Mesenchymal stem cell (in vitro differentiated cells and primary cell): ENCODE data around the gene PSMB11.

ENCODE experiments used
- DNase-seq: peaks from one replicate; pipeline ENCODE4 v3.0.0-alpha.2; 2013
- H2AFZ ChIP-seq: one replicate; pipeline ENCODE4 v1.6.1; 2013; ENCODE audit warnings: low read depth, mild to moderate bottlenecking, control low read depth, inconsistent platforms, low read length, moderate library complexity
- H2AK5ac ChIP-seq: 2 replicates; pipeline ENCODE4 v1.6.1; 2013; ENCODE audit warnings: low read length, moderate library complexity, mild to moderate bottlenecking, inconsistent platforms; ENCODE audit not compliant: severe bottlenecking
- H2BK120ac ChIP-seq: one replicate; pipeline ENCODE4 v1.6.1; 2013; ENCODE audit warnings: low read depth, mild to moderate bottlenecking, inconsistent platforms, low read length, moderate library complexity
- H2BK12ac ChIP-seq, 2 experiments: one replicate each; pipeline ENCODE4 v1.6.1; 2013; ENCODE audit warnings: inconsistent platforms in 2 of 2, low read length in 2 of 2, mild to moderate bottlenecking in 2 of 2, moderate library complexity in 2 of 2, control low read depth in 1 of 2
- H2BK15ac ChIP-seq: one replicate; pipeline ENCODE4 v1.6.1; 2013; ENCODE audit warnings: mild to moderate bottlenecking, low read depth, inconsistent platforms; ENCODE audit not compliant: poor library complexity, severe bottlenecking
- H2BK5ac ChIP-seq: 2 replicates; pipeline ENCODE4 v1.6.1; 2013; ENCODE audit warnings: low read depth, mild to moderate bottlenecking, low read length, control low read depth, inconsistent platforms; ENCODE audit not compliant: poor library complexity, severe bottlenecking
- H3K14ac ChIP-seq, 2 experiments: one replicate each; pipeline ENCODE4 v1.6.1; 2013; ENCODE audit warnings: inconsistent platforms in 2 of 2, low read length in 2 of 2, control low read depth in 1 of 2, mild to moderate bottlenecking in 1 of 2, moderate library complexity in 1 of 2
- H3K18ac ChIP-seq, 2 experiments: one replicate each; pipeline ENCODE4 v1.6.1; 2013; ENCODE audit warnings: inconsistent platforms in 2 of 2, low read length in 2 of 2, control low read depth in 1 of 2, low read depth in 1 of 2, mild to moderate bottlenecking in 1 of 2
- H3K23ac ChIP-seq, 2 experiments: one replicate each; pipeline ENCODE4 v1.6.1; 2013; ENCODE audit warnings: inconsistent platforms in 2 of 2, low read length in 2 of 2, mild to moderate bottlenecking in 2 of 2, moderate library complexity in 2 of 2, control low read depth in 1 of 2
- H3K27ac ChIP-seq: 2 replicates; pipeline ENCODE4 v1.5.1; 2013; ENCODE audit warnings: mild to moderate bottlenecking, moderate library complexity, low read length, control low read depth, inconsistent platforms; ENCODE audit not compliant: poor library complexity, severe bottlenecking
- H3K27me3 ChIP-seq, 2 experiments: 2 replicates each; pipeline versions ENCODE4 v1.6.1 to v1.7.0; 2013; ENCODE audit warnings: low read length in 2 of 2, mild to moderate bottlenecking in 2 of 2, moderate library complexity in 2 of 2, control low read depth in 1 of 2, inconsistent platforms in 1 of 2; ENCODE audit not compliant: control insufficient read depth in 1 of 2, insufficient read depth in 1 of 2
- H3K36me3 ChIP-seq, 2 experiments: 2 replicates each; pipeline versions ENCODE4 v1.6.1 to v1.7.0; 2013; ENCODE audit warnings: low read length in 2 of 2, control low read depth in 1 of 2, inconsistent platforms in 1 of 2, low read depth in 1 of 2, mild to moderate bottlenecking in 1 of 2; ENCODE audit not compliant: insufficient read depth in 2 of 2, control insufficient read depth in 1 of 2
- H3K4ac ChIP-seq, 2 experiments: one replicate each; pipeline ENCODE4 v1.6.1; 2013; ENCODE audit warnings: inconsistent platforms in 2 of 2, low read length in 2 of 2, mild to moderate bottlenecking in 2 of 2, moderate library complexity in 2 of 2, control low read depth in 1 of 2, low read depth in 1 of 2
- H3K4me1 ChIP-seq: 2 replicates; pipeline ENCODE4 v1.6.1; 2013; ENCODE audit warnings: low read depth, low read length, control low read depth; ENCODE audit not compliant: control insufficient read depth, insufficient read depth
- H3K4me2 ChIP-seq: 2 replicates; pipeline ENCODE4 v1.6.1; 2013; ENCODE audit warnings: low read length, mild to moderate bottlenecking, inconsistent platforms; ENCODE audit not compliant: poor library complexity, severe bottlenecking
- H3K4me3 ChIP-seq, 2 experiments: 2 replicates each; pipeline versions ENCODE4 v1.5.1 to v1.7.0; 2013; ENCODE audit warnings: low read length in 2 of 2, mild to moderate bottlenecking in 2 of 2, control low read depth in 1 of 2, low read depth in 1 of 2; ENCODE audit not compliant: insufficient read depth in 1 of 2
- H3K79me1 ChIP-seq: replicated peaks from 2 replicates; pipeline ENCODE4 v1.6.1; 2013; ENCODE audit warnings: mild to moderate bottlenecking, control low read depth, low read length, inconsistent platforms; ENCODE audit not compliant: poor library complexity, severe bottlenecking
- H3K9ac ChIP-seq: 2 replicates; pipeline ENCODE4 v1.7.0; 2013; ENCODE audit warnings: mild to moderate bottlenecking, low read length, moderate library complexity
- H3K9me3 ChIP-seq: 2 replicates; pipeline ENCODE4 v1.7.0; 2013; ENCODE audit warnings: mild to moderate bottlenecking, low read length; ENCODE audit not compliant: control insufficient read depth
- H4K8ac ChIP-seq: one replicate; pipeline ENCODE4 v1.6.1; 2013; ENCODE audit warnings: inconsistent platforms, mild to moderate bottlenecking, low read length, moderate library complexity
- H4K91ac ChIP-seq: one replicate; pipeline ENCODE4 v1.6.1; 2013; ENCODE audit warnings: mild to moderate bottlenecking, low read length, inconsistent platforms
- WGBS: methylation state at CpG from one replicate; pipeline ENCODE4 v1.1.7; 2013; ENCODE audit warnings: mixed read lengths; 5-methylcytosine and 5-hydroxymethylcytosine counted together

PSMB11 gene

GRCh38 chr14:23021434-23021833 is 20.6 kb upstream of the PSMB11 start:
- 44% methylated on average over 9 of the region's 9 CpGs for WGBS

GRCh38 chr14:23021889-23022442 is 20.0 kb upstream of the PSMB11 start:
- peaks cover 10% of the 10 kb centered on the region for H3K4me1 ChIP-seq
- no peak overlapping the region for H4K8ac ChIP-seq
- 84% methylated on average over 7 of the region's 7 CpGs for WGBS
- no peak overlapping the region for H2BK5ac ChIP-seq
- H2BK15ac ChIP-seq, result no peak overlapping the region
- H3K4ac ChIP-seq, result no peak overlapping the region
- no peak overlapping the region for H3K9ac ChIP-seq
- H3K4me3 ChIP-seq, result no peak overlapping the region
- no peak overlapping the region for H2BK12ac ChIP-seq
- H3K27me3 ChIP-seq, result no peaks in the 10 kb centered on the region
- H3K4me2 ChIP-seq, result no peak overlapping the region
- no peak overlapping the region for H4K91ac ChIP-seq
- H2BK120ac ChIP-seq, result no peak overlapping the region
- no peak overlapping the region for H3K14ac ChIP-seq
- no peak overlapping the region for H3K27ac ChIP-seq
- peaks cover 2% of the 10 kb centered on the region for H3K79me1 ChIP-seq
- no peak overlapping the region for H2AK5ac ChIP-seq
- H3K36me3 ChIP-seq, result peaks cover 12 to 17% of the 10 kb centered on the region in 2 experiments
- H3K9me3 ChIP-seq, result no peaks in the 10 kb centered on the region
- no peak for DNase-seq
- no peak overlapping the region for H3K18ac ChIP-seq
- no peak overlapping the region for H3K23ac ChIP-seq
- H2AFZ ChIP-seq, result no peak overlapping the region

More at GRCh38 chr14:23021434-23021833, 20.6 kb upstream of the PSMB11 start:
- no peak overlapping the region for H2AK5ac ChIP-seq
- peak overlapping the region; percentile 35 for H4K8ac ChIP-seq
- H3K79me1 ChIP-seq, result peaks cover 2% of the 10 kb centered on the region
- no peak overlapping the region for H3K18ac ChIP-seq
- H2BK5ac ChIP-seq, result no peak overlapping the region
- H2AFZ ChIP-seq, result no peak overlapping the region
- no peak overlapping the region for H3K4me2 ChIP-seq
- peaks cover 10% of the 10 kb centered on the region for H3K4me1 ChIP-seq
- no peak overlapping the region for H2BK15ac ChIP-seq
- H3K4me3 ChIP-seq, result no peak overlapping the region
- H3K14ac ChIP-seq, result no peak overlapping the region
- H3K23ac ChIP-seq, result no peak overlapping the region
- no peak overlapping the region for H4K91ac ChIP-seq
- H3K4ac ChIP-seq, result no peak overlapping the region
- no peak overlapping the region for H3K27ac ChIP-seq
- H2BK12ac ChIP-seq, result no peak overlapping the region
- H3K9me3 ChIP-seq, result no peaks in the 10 kb centered on the region
- peaks cover 8 to 17% of the 10 kb centered on the region in 2 experiments for H3K36me3 ChIP-seq
- DNase-seq, result no peak
- H3K27me3 ChIP-seq, result no peaks in the 10 kb centered on the region
- no peak overlapping the region for H2BK120ac ChIP-seq
- H3K9ac ChIP-seq, result no peak overlapping the region

GRCh38 chr14:23023022-23023794 is 18.8 kb upstream of the PSMB11 start:
- Histone ChIP-seq H2AFZ (no peak overlapping the region), H4K91ac (no peak overlapping the region), H3K27me3 (no peaks in the 10 kb centered on the region), H2BK15ac (no peak overlapping the region), H3K79me1 (peaks cover 2% of the 10 kb centered on the region), H3K4me1 (peaks cover 11% of the 10 kb centered on the region), H2BK120ac (no peak overlapping the region), H3K4me3 (no peak overlapping the region), H3K36me3 (peaks cover 13 to 24% of the 10 kb centered on the region in 2 experiments), H3K23ac (no peak overlapping the region), H3K14ac (no peak overlapping the region), H2BK5ac (no peak overlapping the region), H4K8ac (no peak overlapping the region), H3K9ac (no peak overlapping the region), H2BK12ac (no peak overlapping the region), H3K4ac (no peak overlapping the region), H3K18ac (no peak overlapping the region), H3K27ac (no peak overlapping the region), H3K4me2 (no peak overlapping the region), H3K9me3 (no peaks in the 10 kb centered on the region), H2AK5ac (no peak overlapping the region)
- 87% methylated on average over 8 of the region's 8 CpGs for WGBS
- no peak for DNase-seq

DNA sequence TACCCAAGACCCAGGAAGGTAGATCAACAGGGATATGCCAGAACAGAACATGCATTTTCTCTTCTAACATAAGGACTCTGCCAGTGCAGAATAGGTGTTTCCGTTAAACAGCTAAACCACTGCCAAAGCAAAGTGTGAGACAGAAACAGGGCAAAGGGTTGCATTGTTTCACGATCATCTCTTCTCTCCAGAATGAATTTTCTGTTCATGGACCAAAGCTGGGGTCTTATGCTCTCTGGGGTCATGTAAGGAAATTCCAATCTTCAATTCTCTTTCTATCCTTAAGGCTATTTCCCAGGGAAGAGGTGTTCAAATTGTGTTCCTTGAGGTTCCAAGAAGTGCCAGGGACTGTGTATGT is 18.2 kb upstream of the PSMB11 start:
- Histone ChIP-seq H2BK15ac (no peak overlapping the region), H2AFZ (no peak overlapping the region), H3K14ac (no peak overlapping the region), H3K27ac (no peak overlapping the region), H3K36me3 (peaks cover 13 to 29% of the 10 kb centered on the region in 2 experiments), H3K4ac (no peak overlapping the region), H3K79me1 (peaks cover 2% of the 10 kb centered on the region), H3K18ac (no peak overlapping the region), H4K91ac (no peak overlapping the region), H4K8ac (no peak overlapping the region), H3K9me3 (no peaks in the 10 kb centered on the region), H3K4me1 (peaks cover 11% of the 10 kb centered on the region), H3K4me3 (no peak overlapping the region), H2AK5ac (no peak overlapping the region), H3K9ac (no peak overlapping the region), H2BK120ac (no peak overlapping the region), H3K27me3 (no peaks in the 10 kb centered on the region), H2BK5ac (no peak overlapping the region), H2BK12ac (no peak overlapping the region), H3K4me2 (no peak overlapping the region), H3K23ac (no peak overlapping the region)
- DNase-seq, result no peak
- 92% methylated on average over 2 of the region's 2 CpGs for WGBS
